EL (cell line): ENCODE data around the gene GLYATL1.
"Not testable (repeated sequence)": the region's sequence is repeated elsewhere in the genome, so short reads cannot be mapped to it uniquely, and the experiment has no call there.

Experiments used
- DNase-seq: peaks from one replicate; pipeline ENCODE4 v3.0.0-alpha.2; 2016

GLYATL1 gene

DNA sequence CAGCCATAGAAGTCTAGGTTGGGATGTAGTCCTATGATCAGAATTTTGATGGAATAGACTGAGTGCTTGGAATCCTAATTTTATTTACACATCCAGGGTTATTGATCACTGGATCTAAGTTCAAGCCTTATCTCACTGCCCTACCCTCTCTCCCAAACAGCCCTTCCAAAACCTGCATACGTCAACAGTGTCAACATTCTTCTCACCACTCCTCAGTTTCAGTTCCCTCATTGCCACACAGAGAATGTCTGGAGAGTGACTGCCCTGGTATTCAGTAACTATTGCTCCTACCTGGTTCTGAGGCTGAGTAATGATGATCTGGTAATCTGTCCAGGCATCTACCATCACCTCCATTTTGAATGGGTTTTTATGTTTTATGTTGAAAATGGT, 60.0 kb downstream of the GLYATL1 start:
- no peak for DNase-seq

DNA sequence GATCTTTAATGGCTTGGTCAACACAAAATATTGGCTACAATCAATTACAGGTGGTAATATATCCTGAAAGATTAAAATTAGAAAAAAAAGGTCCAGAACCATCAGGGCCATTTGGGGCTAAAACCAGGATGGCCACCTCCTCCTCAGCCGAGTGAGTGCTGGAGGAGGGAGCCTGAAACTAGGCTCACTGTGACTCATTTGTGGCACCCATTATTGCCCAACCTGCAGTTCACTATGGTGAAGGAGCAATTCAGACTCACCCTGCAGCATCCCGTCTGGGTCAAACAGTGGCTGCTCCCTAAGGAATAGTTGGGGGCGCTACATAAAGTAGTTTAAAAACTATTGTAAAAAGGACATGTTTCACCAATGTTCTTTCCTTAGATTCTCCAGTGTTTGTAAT, 60.7 kb downstream of the GLYATL1 start:
- DNase-seq = no peak

DNA sequence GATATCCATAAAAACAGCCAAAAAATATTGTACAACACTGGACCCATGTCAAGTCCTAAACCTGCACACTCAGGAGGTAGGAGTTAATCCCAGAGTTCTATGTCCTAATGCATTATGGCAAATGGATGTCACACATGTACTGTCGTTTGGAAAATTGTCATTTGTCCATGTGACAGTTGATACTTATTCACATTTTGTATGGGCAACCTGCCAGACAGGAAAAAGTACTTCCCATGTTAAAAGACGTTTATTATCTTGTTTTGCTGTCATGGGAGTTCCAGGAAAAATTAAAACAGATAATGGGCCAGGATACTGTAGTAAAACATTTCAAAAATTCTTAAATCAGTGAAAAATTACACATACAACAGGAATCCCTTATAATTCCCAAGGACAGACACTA, 62.7 kb downstream of the GLYATL1 start:
- not testable (repeated sequence) for DNase-seq
